ENCODE measurements around the gene DCDC2C.

GRCh38 chr2:3807853-3808252 is 104.5 kb downstream of the DCDC2C start:
- TF ChIP-seq CTCF (IDR thresholded peaks at IDR 0.05) = no peak
- TF ChIP-seq ZNF425 (CRISPR knock-in tag; conservative IDR thresholded peaks at IDR 0.05) = no peak
- TF ChIP-seq FOXP4 (CRISPR knock-in tag; IDR thresholded peaks at IDR 0.05) = no peak
- TF ChIP-seq NFYB (CRISPR knock-in tag; conservative IDR thresholded peaks at IDR 0.05; ENCODE audit: low read depth) = no peak
- no peak for TF ChIP-seq JUN (CRISPR knock-in tag; IDR thresholded peaks at IDR 0.05)
- TF ChIP-seq CBFB (CRISPR knock-in tag; IDR thresholded peaks at IDR 0.05; ENCODE audit: low read depth) = no peak
- TF ChIP-seq ZNF121 (CRISPR knock-in tag; IDR thresholded peaks at IDR 0.05) = no peak
- TF ChIP-seq CREM (CRISPR knock-in tag; IDR thresholded peaks at IDR 0.05) = no peak
- TF ChIP-seq JAZF1 (CRISPR knock-in tag; IDR thresholded peaks at IDR 0.05) = no peak
- TF ChIP-seq KAT7 (CRISPR knock-in tag; IDR thresholded peaks at IDR 0.05; ENCODE audit: borderline replicate concordance) = no peak
- TF ChIP-seq ZNF281 (CRISPR knock-in tag; IDR thresholded peaks at IDR 0.05) = no peak
- no peak for TF ChIP-seq NFE2L1 (CRISPR knock-in tag; IDR thresholded peaks at IDR 0.05)
- no peak for TF ChIP-seq ELF4 (CRISPR knock-in tag; IDR thresholded peaks at IDR 0.05; ENCODE audit: low read depth)

Measured in WTC11 (cell line).